PC-3 (cell line): ENCODE measurements around the gene AFTPH.

Experiments
- CTCF ChIP-seq: fragments of 300-600 bp; sonication (generic); conservative IDR thresholded peaks from 2 replicates; pipeline ENCODE4 v1.5.1; 2017; ENCODE audit warnings: antibody characterized with exemption, low read depth, mild to moderate bottlenecking, low read length
- EZH2 ChIP-seq: fragments of 300-600 bp; sonication (generic); IDR thresholded peaks from one replicate; pipeline ENCODE4 v1.6.1; 2017; ENCODE audit warnings: antibody characterized with exemption, mild to moderate bottlenecking, low read length; ENCODE audit not compliant: unreplicated experiment

- TF ChIP-seq EZH2 (no peak), CTCF (no peak)
Observed at GRCh38 chr2:64478502-64479230, 45.5 kb upstream of the AFTPH start.
